Measurements from ENCODE around the gene IL17RD.
"Not testable (repeated sequence)": the region's sequence is repeated elsewhere in the genome, so short reads cannot be mapped to it uniquely, and the experiment has no call there.

Gene IL17RD

DNA sequence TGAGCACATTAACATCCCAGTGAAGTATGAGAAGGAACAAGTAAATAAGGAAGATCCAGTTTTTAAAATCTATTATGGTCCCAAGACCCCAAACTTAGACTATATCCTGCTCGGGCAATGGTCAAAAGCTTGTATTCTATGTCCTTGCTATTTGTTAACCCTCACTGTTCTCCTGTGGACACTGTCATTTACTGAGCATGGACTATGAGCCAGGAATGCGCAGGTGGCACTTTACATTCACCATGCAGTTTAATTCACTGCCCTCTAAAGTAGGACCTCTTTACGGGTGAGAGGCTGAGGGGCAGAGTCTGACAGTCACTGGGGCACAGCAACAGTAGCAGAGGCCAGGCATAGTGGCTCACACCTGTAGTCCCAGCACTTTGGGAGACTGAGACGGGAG is 76.1 kb downstream of the IL17RD start:
- DNase-seq: no peak

DNA sequence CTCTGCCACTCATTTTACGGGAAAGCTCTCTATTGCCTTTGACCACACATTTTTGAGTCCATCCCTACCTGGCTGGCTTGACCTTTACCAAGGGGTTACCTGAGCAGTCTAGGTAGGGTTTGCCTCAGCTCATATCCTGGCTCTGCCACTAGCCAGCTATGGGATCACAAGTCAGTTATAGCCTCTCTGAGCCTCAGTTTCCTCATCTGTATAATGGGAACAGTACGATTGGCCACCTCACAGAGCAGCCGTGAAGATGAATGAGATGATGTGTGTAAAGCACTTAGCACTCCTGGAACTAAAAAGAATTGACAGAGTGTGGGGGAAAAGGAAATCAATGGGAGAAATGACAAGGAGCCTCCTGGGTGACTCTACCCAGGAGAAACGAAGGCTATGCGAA is 76.7 kb downstream of the IL17RD start:
- DNase-seq: no peak

DNA sequence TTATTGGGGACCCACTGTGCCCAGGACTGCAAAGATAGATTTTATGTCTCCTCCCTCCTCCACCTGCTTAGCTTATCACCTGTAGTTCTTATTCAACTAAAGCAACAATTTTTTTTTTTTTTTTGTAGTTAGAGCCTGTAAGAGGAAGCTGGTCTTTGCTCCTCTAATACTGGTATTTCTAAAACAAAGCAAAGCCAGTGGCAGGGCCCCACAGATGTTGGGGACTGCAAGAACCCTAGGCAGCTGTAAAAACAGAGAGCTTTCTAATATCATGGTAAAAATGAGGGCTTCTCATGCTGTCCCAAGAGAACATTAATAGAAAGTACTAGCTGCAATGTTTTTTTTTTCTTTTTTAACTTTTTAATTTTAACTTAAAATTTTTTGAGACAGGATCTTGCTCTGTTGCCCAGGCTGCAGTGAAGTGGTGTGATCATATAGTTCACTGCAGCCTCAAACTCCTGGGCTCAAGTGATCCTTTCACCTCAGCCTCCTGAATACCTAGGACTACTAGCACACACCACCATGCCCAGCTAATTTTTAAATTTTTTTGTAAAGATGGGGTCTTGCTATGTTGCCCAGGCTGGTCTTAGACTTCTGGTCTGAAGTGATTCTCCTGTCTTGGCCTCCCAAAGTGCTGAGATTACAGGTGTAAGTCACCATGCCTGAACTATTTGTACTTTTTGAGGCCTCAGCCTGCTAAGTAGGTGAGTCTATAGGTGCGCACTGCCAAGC is 77.6 kb downstream of the IL17RD start:
- DNase-seq: no peak

DNA sequence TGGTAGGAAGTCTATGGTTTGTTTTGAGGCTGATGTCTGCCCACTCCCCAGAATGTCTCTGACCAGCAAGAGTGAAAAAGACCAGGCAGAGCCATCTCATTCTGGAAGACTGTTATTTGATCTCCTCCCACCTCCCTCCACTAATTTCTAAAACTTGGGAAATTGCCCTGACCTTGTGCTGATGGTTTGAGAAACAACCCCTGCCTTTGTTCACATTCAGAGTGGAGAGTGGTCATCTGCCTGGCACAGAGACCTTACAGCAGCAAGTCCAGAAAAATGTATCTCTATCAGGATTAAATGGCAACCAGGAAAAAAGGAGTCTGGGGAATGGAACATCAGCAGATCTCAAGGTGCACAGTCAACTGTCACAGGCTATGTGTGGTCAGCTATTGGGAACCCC is 79.0 kb downstream of the IL17RD start:
- no peak for DNase-seq

DNA sequence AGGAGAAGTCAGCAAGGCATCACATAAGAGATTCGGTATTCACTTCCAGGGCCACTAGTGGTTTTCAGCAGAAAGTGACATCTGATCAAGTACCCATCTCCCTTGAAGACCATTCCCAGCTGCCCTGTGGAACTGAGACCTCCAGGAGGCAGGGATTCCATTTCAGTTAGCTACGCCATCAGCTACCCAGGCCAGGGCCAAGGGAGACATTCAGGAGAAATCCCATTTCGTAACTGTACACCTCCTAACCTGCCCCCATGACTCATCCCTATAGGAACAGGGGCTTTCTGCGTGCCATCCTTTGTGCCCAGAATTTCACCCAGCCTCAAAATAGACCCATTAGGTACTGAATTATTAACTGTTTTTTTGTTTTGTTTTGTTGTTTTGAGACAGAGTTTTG is 79.9 kb downstream of the IL17RD start:
- no peak for DNase-seq

DNA sequence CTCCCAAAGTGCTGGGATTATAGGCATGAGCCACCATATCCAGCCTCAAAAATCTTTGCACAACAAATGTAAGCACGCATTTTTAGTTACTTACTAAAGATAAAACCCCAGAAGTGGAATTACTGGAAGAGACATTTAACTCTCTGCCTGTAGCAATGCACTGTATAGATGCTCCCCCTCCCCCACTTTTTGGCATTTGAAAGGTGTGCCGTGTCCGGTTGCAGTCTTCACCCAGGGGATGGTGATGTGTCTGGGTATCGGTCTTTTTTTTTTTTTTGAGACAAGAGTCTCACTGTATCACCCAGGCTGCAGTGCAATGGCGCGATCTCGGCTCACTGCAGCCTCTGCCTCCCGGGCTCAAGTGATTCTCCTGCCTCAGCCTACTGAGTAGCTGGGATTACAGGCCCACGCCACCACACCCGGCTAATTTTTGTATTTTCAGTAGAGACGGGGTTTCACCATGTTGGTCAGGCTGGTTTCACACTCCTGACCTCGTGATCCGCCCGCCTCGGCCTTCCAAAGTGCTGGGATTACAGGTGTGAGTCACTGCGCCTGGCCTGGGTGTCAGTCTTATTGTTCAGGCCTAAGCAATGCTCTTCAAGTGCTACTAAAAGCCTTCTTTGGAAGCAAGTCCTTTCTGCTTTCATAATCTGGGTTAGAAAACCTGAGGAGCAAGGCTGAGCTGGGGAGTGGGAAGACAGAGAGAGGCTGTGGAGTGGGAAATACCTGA is 81.7 kb downstream of the IL17RD start:
- not testable (repeated sequence) for DNase-seq

DNA sequence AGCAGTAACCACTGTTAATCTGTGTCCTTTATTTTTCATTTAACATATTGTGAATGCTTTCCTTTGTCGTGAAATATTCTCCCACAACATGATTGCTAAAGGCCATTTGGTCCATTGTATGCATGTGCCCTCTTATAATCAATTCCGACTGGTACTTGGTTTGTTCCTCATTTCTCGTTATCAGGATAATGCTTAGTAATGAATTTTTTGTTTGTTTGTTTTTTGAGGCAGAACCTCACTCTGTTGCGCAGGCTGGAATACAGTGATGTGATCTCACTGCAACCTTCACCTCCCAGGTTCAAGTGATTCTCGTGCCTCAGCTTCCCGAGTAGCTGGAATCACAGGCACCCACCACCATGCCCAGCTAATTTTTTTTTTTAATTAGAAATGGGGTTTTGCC is 82.7 kb downstream of the IL17RD start:
- no peak for DNase-seq

DNA sequence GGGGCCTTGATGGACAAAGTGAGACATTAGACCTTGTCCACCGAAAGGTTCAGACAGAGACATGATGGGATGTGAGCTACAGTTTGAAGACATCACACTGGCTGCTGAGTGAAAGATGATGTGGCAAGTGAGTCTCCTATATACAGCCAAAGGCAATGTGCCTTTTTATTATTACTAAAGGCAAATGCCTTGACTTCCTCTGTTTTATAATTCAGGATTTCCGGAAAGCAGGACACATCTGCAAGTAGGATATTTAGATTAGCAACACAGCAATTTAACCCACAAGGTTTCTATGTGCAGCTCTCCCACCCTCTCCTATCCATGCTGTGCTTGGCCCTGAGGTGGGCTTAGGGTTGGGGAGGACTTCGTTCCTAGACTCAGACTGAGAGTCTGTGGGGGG is 84.0 kb downstream of the IL17RD start:
- no peak for DNase-seq

DNA sequence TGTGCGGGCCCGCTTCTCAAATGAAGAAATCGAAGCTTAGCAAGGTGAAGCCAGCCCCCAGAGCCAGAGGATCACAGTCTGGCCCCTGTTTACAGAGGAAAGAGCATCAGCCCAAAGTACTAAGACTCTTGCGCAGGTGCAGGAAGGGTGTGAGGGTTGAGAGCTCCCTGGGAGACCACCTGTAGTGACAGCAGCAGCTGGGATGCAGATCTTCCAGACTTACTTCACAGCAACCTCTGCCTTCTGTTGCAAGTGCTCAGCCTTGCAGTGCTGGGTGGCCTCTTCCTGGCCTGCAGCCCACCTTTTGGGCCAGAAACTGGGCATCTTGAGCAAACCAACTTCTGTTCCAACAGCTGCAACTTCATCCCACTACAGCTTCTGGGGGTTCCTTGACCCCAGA is 85.0 kb downstream of the IL17RD start:
- DNase-seq: no peak

DNA sequence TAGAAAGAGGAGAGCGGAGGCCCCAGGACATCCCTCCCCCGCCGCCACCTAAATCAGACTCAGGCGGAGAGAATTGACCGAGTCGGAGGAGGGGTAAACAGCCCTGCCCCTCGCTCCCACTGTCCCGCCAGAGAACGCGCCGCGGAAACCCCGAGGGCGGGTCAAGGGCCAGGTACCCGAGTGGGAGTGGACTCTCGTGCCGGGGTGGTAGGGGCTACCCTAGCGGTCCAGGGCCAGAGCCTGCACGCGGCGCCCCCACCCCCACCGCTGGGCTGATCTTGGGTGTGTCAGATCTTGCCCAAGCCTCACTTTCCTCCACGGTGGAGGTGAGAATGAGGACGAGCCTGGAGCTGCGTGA is 85.7 kb downstream of the IL17RD start:
- no peak for DNase-seq

DNA sequence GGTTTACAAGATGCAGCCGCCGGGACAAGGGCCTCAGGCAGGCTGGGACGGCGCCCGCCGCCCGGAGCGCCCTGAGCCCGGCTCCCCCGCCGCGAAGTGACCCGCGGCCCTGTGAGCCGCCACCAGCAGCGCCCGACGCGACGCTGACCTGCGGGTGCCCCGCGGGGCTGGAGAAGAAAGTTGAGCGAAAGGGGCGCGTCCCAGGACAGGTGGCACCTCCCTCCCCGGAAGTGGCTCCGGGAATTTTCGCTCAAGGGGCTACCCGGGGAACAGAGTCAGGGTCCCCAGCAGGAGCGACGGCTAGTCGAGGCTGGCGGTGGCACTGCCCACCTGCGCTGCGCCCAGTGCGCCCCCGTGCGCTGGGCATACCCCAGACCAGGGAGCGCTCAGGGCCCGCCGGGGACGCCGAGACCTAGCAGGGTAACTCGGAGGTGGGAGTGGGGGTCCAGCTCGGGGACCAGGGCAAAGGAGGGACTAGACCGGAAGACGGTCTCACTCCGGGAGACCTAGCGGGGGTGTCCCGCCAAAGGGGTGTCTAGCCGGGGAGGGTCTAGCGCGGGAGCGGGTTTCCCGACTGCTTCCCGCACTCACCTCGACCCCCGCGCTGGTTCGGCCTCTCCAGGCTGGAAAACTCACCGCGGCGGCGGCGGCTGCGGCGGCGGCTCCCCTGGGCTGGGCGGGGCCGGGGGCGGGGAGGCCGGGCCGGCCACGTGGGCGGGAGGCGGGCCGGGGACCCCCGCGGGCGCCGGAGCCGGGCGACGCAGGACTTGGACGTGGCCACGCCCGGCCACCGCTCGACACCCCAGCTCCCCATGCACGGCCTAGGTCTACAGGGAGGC is 86.3 kb downstream of the IL17RD start:
- DNase-seq: no peak

DNA sequence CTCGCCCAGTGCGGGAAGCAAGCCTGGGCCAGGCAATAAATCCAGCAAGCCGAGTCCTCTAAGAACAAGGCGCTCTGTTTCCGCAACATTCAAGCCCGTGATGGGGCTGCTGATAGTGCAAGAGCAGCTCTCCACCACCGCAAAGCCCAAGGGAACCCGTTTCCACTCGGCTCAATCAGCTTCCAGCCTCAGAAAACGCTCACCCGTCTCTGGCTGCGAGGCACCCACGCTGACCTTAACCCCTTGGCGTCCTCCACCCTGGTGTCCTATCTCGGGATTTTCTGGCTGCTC is 86.9 kb downstream of the IL17RD start:
- DNase-seq: no peak

DNA sequence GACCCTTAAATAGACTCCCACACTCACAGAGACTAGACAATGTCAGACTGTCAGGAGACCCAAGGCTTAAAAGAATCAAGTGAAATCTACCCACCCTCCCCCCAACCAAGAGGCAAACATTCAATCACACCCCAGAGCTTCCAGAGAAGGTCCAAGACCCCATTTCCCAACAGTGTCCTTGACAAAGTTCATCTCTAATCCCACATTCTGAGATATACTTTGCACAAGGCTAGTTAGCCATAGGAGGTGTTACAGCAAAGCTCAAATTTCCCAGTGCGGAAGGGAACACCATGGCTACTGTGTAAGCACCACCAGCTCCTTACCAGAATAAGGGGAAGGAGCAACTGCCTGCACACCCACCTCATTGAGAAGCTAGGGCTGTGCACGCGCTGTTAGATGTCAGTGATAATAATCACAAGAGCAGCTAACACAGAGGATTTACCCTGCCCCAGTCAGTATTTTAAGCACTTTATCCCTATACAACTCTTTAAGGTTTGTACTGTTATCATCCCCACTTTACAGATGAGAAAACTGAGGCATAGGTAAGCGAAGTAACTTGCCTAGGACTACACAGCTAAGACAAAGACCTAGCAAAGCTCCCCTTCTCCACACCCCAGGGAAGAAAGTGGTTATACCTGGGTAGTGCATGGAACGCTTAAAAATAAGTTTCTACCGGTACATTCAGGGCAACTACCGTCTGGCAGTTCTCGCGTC is 87.4 kb downstream of the IL17RD start:
- DNase-seq: no peak

DNA sequence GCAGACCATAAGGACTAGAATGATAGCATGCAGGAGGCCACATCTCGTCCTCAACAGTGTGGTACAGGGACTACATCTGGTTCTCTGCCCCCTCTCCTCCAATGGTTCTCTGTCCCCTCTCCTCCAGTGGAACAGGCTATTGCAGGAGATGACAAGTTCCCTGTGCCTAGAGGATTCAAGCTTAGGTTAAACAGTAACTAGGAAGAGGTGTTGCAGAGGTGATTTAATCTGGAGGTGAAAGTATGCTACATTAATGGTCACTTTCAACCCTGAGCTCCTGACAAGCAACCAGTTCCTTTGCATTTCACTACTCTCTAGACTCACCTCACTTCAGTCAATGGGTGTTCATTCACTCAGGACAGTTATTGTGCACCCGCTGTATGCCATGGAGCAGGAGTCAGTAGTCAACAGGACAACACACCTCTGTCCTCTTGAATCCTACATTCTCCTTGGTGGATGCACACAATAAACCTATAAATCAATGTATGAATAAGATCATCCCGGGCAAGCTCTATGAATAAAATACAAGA is 88.7 kb downstream of the IL17RD start:
- DNase-seq: no peak

DNA sequence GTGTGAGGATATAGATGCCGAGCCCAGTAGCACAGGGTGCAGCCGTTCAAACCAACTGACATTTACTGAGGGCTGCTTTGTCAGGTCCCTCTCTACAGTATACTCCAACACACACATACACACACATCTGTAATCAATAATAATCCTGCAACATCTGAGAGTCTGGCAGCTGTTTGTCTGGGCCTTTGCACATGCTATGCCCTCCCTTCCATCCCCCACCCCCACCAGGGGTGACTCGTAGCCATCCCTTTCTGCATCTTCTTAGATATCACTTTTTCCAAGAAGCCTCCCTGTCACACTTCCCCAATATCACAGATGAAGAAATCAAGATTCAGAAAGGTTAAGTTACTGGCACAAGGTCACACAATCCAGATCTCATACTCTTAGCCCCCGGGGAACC is 91.0 kb downstream of the IL17RD start:
- no peak for DNase-seq

DNA sequence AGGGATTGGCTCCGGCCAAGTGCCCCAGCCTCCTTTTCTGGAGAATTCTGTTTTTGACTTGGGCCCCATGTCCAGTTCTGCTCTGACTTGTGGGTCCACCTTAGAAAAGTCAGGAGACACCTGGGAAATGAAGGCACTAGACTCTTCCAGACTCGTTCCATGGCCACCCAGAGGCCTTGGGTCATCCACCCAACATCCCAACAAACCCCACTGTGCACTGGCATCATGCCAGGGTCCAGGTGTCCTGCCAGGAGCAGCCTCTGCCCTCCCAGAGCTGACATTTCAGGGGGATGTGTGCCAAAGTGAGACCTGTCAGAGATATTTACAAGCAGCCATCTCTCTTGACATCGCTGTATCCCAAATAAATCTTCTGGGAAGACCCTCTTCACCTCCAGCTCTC is 91.5 kb downstream of the IL17RD start:
- no peak for DNase-seq

DNA sequence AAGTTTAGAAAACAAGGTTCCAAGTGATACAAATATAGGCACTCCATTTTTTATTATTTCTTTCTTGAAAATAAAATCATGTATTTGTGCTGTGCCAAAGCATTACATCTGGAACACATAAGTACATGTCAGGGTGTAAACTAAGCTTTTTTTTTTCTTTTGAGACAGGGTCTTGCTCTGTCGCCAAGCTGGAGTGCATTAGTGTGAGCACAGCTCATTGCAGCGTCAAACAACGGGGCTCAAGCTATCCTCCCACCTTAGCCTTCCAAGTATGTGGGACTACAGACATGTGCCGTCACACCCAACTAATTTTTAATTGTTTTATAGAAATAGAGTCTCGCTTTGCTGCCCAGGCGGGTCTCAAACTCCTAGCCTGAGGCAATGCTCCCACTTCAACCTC is 95.7 kb downstream of the IL17RD start:
- DNase-seq: no peak

DNA sequence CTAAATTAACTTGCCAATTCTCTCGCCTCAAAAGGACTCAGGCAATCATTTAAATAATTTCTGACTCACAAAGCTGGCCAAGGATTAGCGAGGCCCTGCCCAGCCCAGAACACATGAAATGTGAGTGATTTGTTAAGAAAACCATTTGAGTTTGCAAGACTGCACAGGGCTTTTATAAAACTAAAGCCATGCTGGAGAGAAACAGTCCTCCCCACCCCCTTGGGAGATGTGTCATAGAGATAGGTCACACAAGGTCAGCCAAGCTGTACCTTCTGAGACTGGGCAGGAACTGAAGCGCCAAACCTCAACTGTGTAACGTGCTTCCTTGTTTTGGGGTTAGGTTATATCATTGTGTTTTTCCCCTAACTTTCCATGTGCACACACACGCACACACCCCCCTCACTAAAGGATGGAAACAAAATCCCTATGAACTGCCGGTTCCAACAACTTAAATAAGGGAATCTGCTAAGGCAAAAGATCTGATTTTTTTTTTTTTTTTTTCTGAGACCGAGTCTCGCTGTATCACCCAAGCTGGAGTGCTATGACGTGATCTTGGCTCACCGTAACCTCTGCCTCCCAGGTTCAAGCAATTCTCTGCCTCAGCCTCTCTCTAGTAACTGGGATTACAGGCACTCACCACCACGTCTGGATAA is 96.6 kb downstream of the IL17RD start:
- DNase-seq: no peak

DNA sequence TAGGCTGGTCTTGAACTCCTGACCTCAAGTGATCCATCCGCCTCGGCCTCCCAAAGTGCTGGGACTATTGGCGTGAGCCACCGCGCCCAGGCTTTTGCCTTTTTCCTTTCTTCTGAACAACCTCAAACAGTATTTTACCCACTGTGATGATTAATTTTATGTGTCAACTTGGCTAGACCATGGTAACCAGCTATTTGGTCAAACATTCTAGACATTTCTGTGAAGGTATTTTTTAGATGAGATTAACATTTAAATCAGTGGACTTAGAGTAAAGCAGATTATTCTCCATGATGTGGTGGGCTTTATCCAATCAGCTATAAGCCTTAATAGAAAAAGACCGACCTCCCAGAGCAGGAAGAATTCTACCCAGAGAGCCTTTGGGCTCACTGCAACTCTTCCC is 98.7 kb downstream of the IL17RD start:
- DNase-seq: no peak

DNA sequence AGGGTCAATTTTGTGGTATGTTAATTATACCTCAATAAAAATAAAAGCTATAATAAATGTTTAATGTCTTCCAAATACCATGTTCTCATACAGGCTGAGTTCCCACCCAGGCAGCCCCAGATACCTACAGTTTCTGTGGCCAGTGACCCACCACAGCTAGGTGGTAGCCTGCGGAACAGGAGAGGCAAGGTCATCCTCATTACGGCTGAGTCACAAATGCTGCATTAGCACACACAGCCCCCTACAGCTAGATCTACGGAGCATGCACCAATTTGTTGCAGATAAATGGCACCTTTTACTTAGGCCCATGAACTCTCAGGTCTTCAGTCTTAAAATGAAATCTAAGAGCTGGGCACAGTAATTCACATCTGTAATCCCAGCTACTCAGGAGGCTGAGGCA is 99.6 kb downstream of the IL17RD start:
- no peak for DNase-seq

DNA sequence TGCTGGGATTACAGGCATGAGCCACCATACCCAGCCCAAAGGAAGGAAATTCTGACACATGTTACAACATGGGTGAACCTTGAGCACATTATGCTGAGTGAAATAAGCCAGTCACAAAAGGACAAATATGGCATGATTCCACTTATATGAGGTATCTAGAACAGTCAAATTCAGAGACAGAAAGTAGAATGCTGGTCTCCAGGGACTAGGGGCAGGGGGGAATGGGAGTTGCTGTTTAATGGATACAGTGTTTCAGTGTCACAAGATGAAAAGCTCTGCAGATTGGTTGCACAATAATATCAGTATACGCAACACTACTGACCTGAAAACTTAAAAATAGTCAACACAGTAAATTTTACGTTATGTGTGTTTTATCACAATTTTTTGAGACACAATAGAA is 100.6 kb downstream of the IL17RD start:
- no peak for DNase-seq

DNA sequence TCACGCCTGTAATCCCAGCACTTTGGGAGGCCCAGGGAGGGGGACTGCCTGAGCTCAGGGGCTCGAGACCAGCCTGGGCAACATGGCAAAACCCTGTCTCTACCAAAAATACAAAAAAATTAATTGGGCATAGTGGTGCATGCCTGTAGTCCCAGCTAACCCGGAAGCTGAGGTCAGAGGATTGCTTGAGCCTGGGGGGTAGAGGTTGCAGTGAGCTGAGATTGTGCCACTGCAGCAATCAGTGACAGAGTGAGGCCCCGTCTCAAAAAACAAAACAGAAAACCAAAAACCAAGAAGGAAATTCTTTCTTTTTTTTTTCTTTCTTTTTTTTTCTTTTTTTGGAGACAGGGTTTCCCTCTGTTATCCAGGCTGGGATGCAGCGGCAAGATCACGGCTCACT is 101.2 kb downstream of the IL17RD start:
- DNase-seq: no peak

DNA sequence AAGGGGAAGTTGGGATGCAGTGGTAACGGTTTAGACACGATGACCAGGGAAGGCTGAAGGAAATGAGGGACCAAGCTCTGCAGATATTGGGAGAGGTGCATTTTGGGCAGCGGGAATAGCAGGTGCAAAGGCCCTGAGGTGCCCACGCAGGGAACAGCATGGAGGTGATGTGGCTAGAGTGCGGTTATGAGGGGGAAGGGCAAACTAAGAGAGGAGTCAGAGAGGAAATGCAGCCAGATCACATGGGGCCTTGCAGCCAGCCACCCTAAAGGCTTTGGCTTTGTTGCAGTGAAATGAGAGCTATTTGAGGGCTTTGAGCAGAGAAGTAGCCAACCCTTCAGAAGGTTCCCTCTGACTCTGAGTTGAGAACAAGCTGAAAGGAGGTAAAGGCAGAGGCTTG is 102.1 kb downstream of the IL17RD start:
- DNase-seq: no peak
